A172 (cell line): Measurements from ENCODE around the gene ZNF593. TPM values are rescaled to one million over a fixed set of nuclear protein-coding genes. Genes with fewer than 3 reads are reported as not detected.
A peak's percentile ranks its signal among the peaks of the same experiment; 100 is the strongest.

Experiments used
- DNase-seq: peaks from one replicate; pipeline ENCODE4 v3.0.0-alpha.2; 2015; ENCODE audit warnings: low spot score
- total RNA-seq: library from RNA; depleted of rRNA; stranded (reverse); fragments of >200 nt; shearing (Covaris generic); gene quantifications from 2 replicates; pipeline ENCODE4 v1.2.3, GENCODE V29; 2014

ZNF593 gene
- total RNA-seq, 1 experiment from 2014 or later: 18.1 TPM

- no peak for DNase-seq
Measured at GRCh38 chr1:26169198-26169554, 532 bp upstream of the ZNF593 start.

- no peak for DNase-seq
Measured at GRCh38 chr1:26170472-26170821, 739 bp downstream of the ZNF593 start.

GRCh38 chr1:26171084-26172072 lies 1.7 kb downstream of the ZNF593 start, which contains the start of gene ZNF593OS:
TSS of gene ZNF593OS (minus strand) at chr1:26171832. CDS start at chr1:26171661, 171 bp downstream.
- no peak for DNase-seq

GRCh38 chr1:26175346-26175745 lies 5.6 kb downstream of the ZNF593 start:
- DNase-seq: no peak

GRCh38 chr1:26177182-26177684 lies 7.5 kb downstream of the ZNF593 start, which contains the start of gene CNKSR1:
TSS of gene CNKSR1 (plus strand) at chr1:26177491. CDS start at chr1:26177548, 57 bp downstream.
- DNase-seq: no peak

GRCh38 chr1:26180010-26180506 lies 10.3 kb downstream of the ZNF593 start:
- DNase-seq: no peak

- peak; percentile 20 for DNase-seq
Measured at GRCh38 chr1:26181586-26182382, 12.1 kb downstream of the ZNF593 start.

- no peak for DNase-seq
Measured at GRCh38 chr1:26182383-26182696, 12.6 kb downstream of the ZNF593 start.

- DNase-seq: no peak
Measured at GRCh38 chr1:26184086-26184485, 14.4 kb downstream of the ZNF593 start.

- DNase-seq: no peak
Measured at GRCh38 chr1:26184883-26185282, 15.2 kb downstream of the ZNF593 start.

GRCh38 chr1:26187882-26188281 lies 18.2 kb downstream of the ZNF593 start:
- no peak for DNase-seq

- DNase-seq: no peak
Measured at GRCh38 chr1:26188477-26188876, 18.8 kb downstream of the ZNF593 start.

- DNase-seq: no peak
Measured at GRCh38 chr1:26189331-26189730, 19.6 kb downstream of the ZNF593 start.

- no peak for DNase-seq
Measured at GRCh38 chr1:26189751-26190275, 20.1 kb downstream of the ZNF593 start.

- peak; percentile 6 for DNase-seq
Measured at GRCh38 chr1:26190373-26190987, 20.8 kb downstream of the ZNF593 start, which contains the start of gene CATSPER4. TSS of gene CATSPER4 (plus strand) at chr1:26190602. CDS start at chr1:26190628, 26 bp downstream.

GRCh38 chr1:26191739-26192138 lies 22.0 kb downstream of the ZNF593 start:
- DNase-seq: no peak

- DNase-seq: no peak
Measured at GRCh38 chr1:26195805-26196204, 26.1 kb downstream of the ZNF593 start.

GRCh38 chr1:26197301-26197700 lies 27.6 kb downstream of the ZNF593 start:
- DNase-seq: no peak

GRCh38 chr1:26197813-26198212 lies 28.1 kb downstream of the ZNF593 start:
- DNase-seq: no peak

- no peak for DNase-seq
Measured at GRCh38 chr1:26200413-26200812, 30.7 kb downstream of the ZNF593 start.

- DNase-seq: no peak
Measured at GRCh38 chr1:26203642-26204318, 34.1 kb downstream of the ZNF593 start.
